ENCODE results near the gene CAMK1D.
"Not testable (repeated sequence)": the region's sequence is repeated elsewhere in the genome, so short reads cannot be mapped to it uniquely, and the experiment has no call there.

CAMK1D gene

DNA sequence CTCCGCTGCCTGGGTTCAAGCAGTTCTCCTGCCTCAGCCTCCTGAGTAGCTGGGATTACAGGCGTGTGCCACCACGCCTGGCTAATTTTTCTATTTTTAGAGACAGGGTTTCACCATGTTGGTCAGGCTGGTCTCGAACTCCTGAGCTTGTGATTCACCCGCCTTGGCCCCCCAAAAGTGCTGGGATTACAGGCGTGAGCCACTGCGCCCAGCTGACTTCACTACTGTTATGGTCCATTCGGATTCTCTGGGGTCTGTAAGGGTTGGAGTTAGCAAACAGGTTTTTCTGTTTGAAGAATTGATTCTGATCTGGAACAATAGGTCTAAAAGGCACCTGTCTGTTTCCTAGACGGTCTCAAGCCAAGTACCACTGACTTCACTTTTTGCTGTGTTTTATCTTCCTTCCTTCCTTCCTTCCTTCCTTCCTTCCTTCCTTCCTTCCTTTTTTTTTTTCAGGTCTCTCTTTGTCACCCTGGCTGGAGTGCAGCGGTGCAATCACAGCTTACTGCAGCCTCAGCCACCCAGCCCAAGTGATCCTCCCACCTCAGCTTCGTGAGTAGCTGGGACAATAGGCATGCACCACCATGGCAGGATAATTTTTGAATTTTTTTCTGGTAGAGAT, 192.2 kb downstream of the CAMK1D start:
- TF ChIP-seq, protein P1, sequence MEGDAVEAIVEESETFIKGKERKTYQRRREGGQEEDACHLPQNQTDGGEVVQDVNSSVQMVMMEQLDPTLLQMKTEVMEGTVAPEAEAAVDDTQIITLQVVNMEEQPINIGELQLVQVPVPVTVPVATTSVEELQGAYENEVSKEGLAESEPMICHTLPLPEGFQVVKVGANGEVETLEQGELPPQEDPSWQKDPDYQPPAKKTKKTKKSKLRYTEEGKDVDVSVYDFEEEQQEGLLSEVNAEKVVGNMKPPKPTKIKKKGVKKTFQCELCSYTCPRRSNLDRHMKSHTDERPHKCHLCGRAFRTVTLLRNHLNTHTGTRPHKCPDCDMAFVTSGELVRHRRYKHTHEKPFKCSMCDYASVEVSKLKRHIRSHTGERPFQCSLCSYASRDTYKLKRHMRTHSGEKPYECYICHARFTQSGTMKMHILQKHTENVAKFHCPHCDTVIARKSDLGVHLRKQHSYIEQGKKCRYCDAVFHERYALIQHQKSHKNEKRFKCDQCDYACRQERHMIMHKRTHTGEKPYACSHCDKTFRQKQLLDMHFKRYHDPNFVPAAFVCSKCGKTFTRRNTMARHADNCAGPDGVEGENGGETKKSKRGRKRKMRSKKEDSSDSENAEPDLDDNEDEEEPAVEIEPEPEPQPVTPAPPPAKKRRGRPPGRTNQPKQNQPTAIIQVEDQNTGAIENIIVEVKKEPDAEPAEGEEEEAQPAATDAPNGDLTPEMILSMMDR (conservative IDR thresholded peaks at IDR 0.05; ENCODE audit: low read depth, low read length) = no peak
- DNase-seq (ENCODE audit: low read depth) = no peak
- H3K4me3 ChIP-seq (ENCODE audit: low read length) = no peak overlapping the region

DNA sequence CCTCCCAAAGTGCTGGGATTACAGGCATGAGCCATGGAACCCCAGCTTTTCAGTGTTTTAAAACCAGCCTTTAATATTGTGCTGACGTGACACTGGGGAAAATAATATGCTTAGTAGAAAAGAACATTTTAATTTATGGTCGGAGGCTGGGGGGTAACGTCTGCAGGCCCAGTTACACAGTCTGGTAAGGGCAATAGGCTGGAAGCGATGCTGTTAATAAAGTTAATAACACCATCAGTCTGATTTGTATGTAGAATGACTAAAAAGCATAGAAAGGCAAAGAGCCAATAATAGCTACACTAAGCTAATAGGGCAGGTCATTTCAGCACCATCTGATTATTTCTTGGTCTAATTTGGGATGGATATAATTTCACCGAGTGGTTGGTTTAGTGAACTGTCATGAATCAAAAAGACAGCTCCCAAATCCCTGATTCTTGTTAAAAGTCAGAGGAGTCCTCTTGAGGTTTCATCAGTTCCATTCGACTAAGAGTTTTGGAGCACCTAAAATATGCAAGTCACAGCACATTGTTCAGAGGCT, 192.9 kb downstream of the CAMK1D start:
- TF ChIP-seq, protein P1 (conservative IDR thresholded peaks at IDR 0.05; ENCODE audit: low read depth, low read length) = no peak
- H3K4me3 ChIP-seq (ENCODE audit: low read length) = no peak overlapping the region
- DNase-seq (ENCODE audit: low read depth) = no peak

DNA sequence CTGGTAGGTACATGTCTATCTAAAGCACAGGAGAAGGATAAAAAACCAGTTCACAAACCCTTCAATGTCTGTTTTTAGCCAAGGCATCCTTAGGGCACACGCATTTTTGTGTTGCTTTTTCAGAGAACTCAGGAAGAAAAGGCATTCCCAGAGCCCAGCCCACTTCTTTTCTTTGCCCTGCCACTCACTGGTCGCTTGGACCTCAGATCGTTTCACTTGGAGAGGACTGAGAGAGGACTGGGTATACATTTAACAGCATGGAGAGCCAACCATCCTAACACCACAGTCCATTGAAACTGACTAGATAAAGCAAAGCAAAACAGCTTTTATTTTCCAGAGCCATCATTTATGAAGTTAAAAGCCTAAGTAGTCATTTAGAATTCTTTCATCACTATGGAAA, 194.2 kb downstream of the CAMK1D start:
- TF ChIP-seq, protein P1 (conservative IDR thresholded peaks at IDR 0.05; ENCODE audit: low read depth, low read length) = no peak
- DNase-seq (ENCODE audit: low read depth) = no peak
- H3K4me3 ChIP-seq (ENCODE audit: low read length) = no peak overlapping the region

DNA sequence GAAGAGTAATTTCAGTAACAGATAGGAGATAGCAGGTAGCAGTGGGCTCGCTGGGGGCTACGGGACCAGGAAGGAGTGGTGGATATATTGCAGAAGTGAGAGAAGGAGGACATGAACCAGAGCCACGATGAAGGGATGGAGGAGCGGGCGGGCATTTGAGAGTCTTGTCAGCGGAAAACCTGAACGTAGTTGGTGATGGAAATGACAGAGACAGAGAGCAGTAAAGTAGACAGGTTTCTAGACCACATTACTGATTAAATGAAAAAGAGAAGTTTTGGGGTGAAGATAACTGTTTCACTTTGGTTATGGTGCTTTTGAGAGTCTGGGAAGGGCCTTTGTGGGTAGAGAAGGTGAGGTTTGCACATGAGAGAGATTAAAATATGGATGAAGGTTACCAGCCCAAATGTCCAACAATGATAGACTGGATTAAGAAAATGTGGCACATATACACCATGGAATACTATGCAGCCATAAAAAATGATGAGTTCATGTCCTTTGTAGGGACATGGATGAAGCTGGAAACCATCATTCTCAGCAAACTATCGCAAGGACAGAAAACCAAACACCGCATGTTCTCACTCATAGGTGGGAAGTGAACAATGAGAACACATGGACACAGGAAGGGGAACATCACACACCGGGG, 196.9 kb downstream of the CAMK1D start:
- not testable (repeated sequence) for H3K4me3 ChIP-seq (ENCODE audit: low read length); DNase-seq (ENCODE audit: low read depth)

DNA sequence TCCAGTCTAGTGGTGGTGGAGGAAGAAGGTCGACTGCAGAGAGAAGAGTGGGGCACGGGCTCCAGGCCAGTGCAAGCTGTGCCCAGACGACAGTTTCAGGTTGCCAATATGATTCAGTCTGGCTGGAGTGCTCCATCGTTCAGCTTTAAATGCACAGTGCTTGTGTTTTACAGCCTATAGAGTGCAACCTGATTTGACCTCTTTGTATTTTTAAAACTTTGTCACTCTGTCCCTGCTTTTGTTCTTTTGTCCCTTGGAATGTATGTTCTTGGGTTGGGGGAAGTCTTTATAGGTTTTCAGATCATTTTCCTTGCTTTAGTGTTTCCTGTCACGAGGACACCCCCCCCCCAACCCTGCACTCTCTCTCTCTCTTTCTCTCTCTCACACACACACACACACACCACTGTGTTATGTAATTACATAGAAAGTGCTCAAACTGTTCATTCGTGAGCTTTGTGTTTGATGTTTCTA, 198.0 kb downstream of the CAMK1D start:
- H3K4me3 ChIP-seq (ENCODE audit: low read length) = no peak overlapping the region
- TF ChIP-seq, protein P1 (conservative IDR thresholded peaks at IDR 0.05; ENCODE audit: low read depth, low read length) = no peak
- DNase-seq (ENCODE audit: low read depth) = no peak

DNA sequence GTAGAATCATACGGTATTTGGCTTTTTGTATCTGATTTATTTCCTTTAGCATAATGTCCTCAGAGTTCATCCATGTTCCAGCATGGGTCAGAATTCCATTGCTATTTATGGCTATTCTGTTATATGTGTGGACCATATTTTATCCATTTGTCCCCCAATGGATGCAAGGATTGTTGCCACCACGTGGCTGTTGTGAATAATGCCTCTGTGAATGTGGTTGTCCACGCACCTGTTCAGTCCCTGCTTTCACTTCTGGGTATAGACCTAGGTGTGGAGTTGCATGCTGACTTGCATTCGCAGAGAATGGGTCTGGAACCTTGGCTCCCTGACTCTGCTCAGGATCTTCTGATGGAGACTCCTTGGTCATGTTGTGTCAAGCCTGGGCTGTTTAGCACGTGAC, 199.9 kb downstream of the CAMK1D start:
- no peak overlapping the region for H3K4me3 ChIP-seq (ENCODE audit: low read length)
- no peak for DNase-seq (ENCODE audit: low read depth)
- TF ChIP-seq, protein P1 (conservative IDR thresholded peaks at IDR 0.05; ENCODE audit: low read depth, low read length) = no peak

DNA sequence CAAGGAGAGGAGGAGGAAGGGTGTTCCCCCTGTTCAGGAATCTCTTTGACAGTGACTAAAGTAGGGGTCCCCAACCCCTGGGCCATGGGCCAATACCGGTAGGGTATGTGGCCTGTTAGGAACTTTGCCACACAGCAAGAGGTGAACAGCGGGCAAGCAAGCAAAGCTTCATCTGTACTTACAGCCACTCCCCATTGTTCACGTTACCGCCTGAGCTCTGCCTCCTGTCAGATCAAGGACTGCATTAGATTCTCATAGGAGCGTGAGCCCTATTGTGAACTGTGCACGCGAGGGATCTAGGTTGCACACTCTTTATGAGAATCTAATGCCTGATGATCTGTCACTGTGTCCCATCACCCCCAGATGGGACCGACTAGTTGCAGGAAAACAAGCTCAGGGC, 201.6 kb downstream of the CAMK1D start:
- no peak for DNase-seq (ENCODE audit: low read depth)
- H3K4me3 ChIP-seq (ENCODE audit: low read length) = no peak overlapping the region
- TF ChIP-seq, protein P1 (conservative IDR thresholded peaks at IDR 0.05; ENCODE audit: low read depth, low read length) = no peak
